A549 (cell line): ENCODE data around the gene SUGCT. TPM values are rescaled to one million over a fixed set of nuclear protein-coding genes. Genes with fewer than 3 reads are reported as not detected.

Experiments
- ATAC-seq, 2 experiments: fragments of 200-7000 bp in 1 of 2; fragments of >200 bp in 1 of 2; cut with Nextera tagmentation in 1 of 2; cut with Tn5 transposase in 1 of 2; 3 replicates each; pipeline versions ENCODE4 v1.8.0 to v1.9.1; 2018 to 2020; ENCODE audit warnings: mild to moderate bottlenecking in 1 of 2, moderate library complexity in 1 of 2
- CTCF ChIA-PET: fragments of 300-600 bp; sonication (Branson Sonifier 250); formaldehyde crosslinking; extraction: SDS; loops from one replicate; lab custom pipeline; 2021; ENCODE audit warnings: antibody characterized with exemption, inconsistent platforms; lab: Yijun Ruan, JAX
- POLR2A ChIA-PET: fragments of 350-600 bp; formaldehyde crosslinking; extraction: SDS; loops from one replicate; lab custom pipeline; 2021; ENCODE audit warnings: antibody characterized with exemption, inconsistent platforms; lab: Yijun Ruan, JAX
- DNase-seq, 2 experiments: peaks; one replicate each; pipeline versions ENCODE4 v3.0.0 to v3.0.0-alpha.2; 2011 to 2016; ENCODE audit warnings: low read depth in 1 of 2, low spot score in 1 of 2
- FAIRE-seq: peaks from 2 replicates; lab custom pipeline; 2011; peaks lifted over from hg19 to GRCh38; lab: Jason Lieb, UNC
- H3K27ac ChIP-seq, 2 experiments: fragments of >200 bp; sonication (Bioruptor Twin); formaldehyde crosslinking; 3 replicates each; pipeline ENCODE4 v1.5.1; 2016 to 2017
- H3K4me1 ChIP-seq: fragments of >200 bp; sonication (Bioruptor Twin); formaldehyde crosslinking; 3 replicates; pipeline ENCODE4 v1.6.1; 2016
- H3K4me2 ChIP-seq: fragments of >200 bp; sonication (Bioruptor Twin); formaldehyde crosslinking; 3 replicates; pipeline ENCODE4 v1.6.1; 2016
- H3K4me3 ChIP-seq: fragments of >200 bp; sonication (Bioruptor Twin); formaldehyde crosslinking; 3 replicates; pipeline ENCODE4 v1.5.1; 2016
- H3K9me3 ChIP-seq: fragments of >200 bp; sonication (Bioruptor Twin); formaldehyde crosslinking; 3 replicates; pipeline ENCODE4 v1.6.1; 2016
- CEBPB ChIP-seq, 2 experiments: fragments of >200 bp in 1 of 2; sonication (Bioruptor Twin) in 1 of 2; formaldehyde crosslinking in 1 of 2; IDR thresholded peaks; 2 replicates each; pipeline ENCODE4 v1.6.1; 2012 to 2016
- EHF ChIP-seq: fragments of 250-450 bp; sonication (Bioruptor Pico); IDR thresholded peaks from 2 replicates; pipeline ENCODE4 v1.5.0; 2020; ENCODE audit warnings: mild to moderate bottlenecking
- ELK1 ChIP-seq: fragments of 150-350 bp; IDR thresholded peaks from 2 replicates; pipeline ENCODE4 v1.6.1; 2014; ENCODE audit warnings: low read depth, mild to moderate bottlenecking, low read length
- EP300 ChIP-seq, 2 experiments: fragments of >200 bp; sonication (Bioruptor Twin); formaldehyde crosslinking; IDR thresholded peaks; 2 replicates in 1 of 2; 3 replicates in 1 of 2; pipeline ENCODE4 v1.6.1; 2016 to 2017
- JUNB ChIP-seq: fragments of >200 bp; sonication (Bioruptor Twin); formaldehyde crosslinking; IDR thresholded peaks from 2 replicates; pipeline ENCODE4 v1.6.1; 2016
- KDM1A ChIP-seq: fragments of 200-600 bp; sonication (generic); IDR thresholded peaks from 2 replicates; pipeline ENCODE4 v1.6.1; 2016; ENCODE audit warnings: low read depth, mild to moderate bottlenecking
- MAX ChIP-seq: IDR thresholded peaks from 2 replicates; pipeline ENCODE4 v1.6.1; 2012
- NR3C1 ChIP-seq: fragments of >200 bp; sonication (Bioruptor Twin); formaldehyde crosslinking; IDR thresholded peaks from 3 replicates; pipeline ENCODE4 v1.6.1; 2017
- POLR2AphosphoS2 ChIP-seq: conservative IDR thresholded peaks from 2 replicates; pipeline ENCODE4 v1.6.1; 2012; ENCODE audit warnings: low read length, improper control_type of control experiment, inconsistent platforms
- REST ChIP-seq: fragments of 200-600 bp; sonication (generic); IDR thresholded peaks from 2 replicates; pipeline ENCODE4 v1.6.1; 2016; ENCODE audit warnings: antibody characterized with exemption, mild to moderate bottlenecking, moderate library complexity
- SMC3 ChIP-seq: fragments of >200 bp; sonication (Bioruptor Twin); formaldehyde crosslinking; IDR thresholded peaks from 3 replicates; pipeline ENCODE4 v1.6.1; 2018; ENCODE audit warnings: inconsistent platforms
- TFCP2L1 ChIP-seq: fragments of 250-450 bp; sonication (Bioruptor Pico); IDR thresholded peaks from 2 replicates; pipeline ENCODE4 v1.5.0; 2021; ENCODE audit warnings: mild to moderate bottlenecking
- ZC3H11A ChIP-seq: fragments of 450-650 bp; IDR thresholded peaks from 2 replicates; pipeline ENCODE4 v1.6.1; 2014; ENCODE audit warnings: antibody characterized with exemption, mild to moderate bottlenecking
- ZNF302 ChIP-seq: fragments of 250-450 bp; sonication (Bioruptor Pico); IDR thresholded peaks from 2 replicates; pipeline ENCODE4 v1.9.0; 2021; ENCODE audit warnings: inconsistent platforms, mild to moderate bottlenecking, moderate library complexity
- ZSCAN20 ChIP-seq: fragments of 250-450 bp; sonication (Bioruptor Pico); IDR thresholded peaks from 2 replicates; pipeline ENCODE4 v1.8.0; 2022; ENCODE audit warnings: mild to moderate bottlenecking, moderate library complexity
- WGBS: methylation state at CpG from one replicate; pipeline ENCODE4 v1.1.6; 2017; ENCODE audit errors: missing lambda C conversion rate; 5-methylcytosine and 5-hydroxymethylcytosine counted together
- polyA plus RNA-seq, 4 experiments: library from polyadenylated mRNA; depleted of rRNA in 3 of 4; stranded (reverse); fragments of >200 nt; fragmentation: RNase III in 1 of 4; extraction: RNeasy Plus Mini Kit Qiagen cat#74134 plus additional on column Dnase treatment in 1 of 4; gene quantifications; 2 replicates in 3 of 4; 3 replicates in 1 of 4; pipeline ENCODE4 v1.2.3, GENCODE V29; 2011 to 2017

SUGCT gene
- polyA plus RNA-seq, 2 of the 4 experiments (the other 2 are of a cell fraction), result 1.4 to 1.6 TPM

- FAIRE-seq (no peak), DNase-seq (no peak), ATAC-seq (no peak)
- H3K9me3 ChIP-seq, result no peaks in the 10 kb centered on the region
- 8% methylated on average over 10 of the region's 10 CpGs for WGBS
- H3K4me2 ChIP-seq, result no peak overlapping the region
- H3K4me3 ChIP-seq, result no peak overlapping the region
- TF ChIP-seq EHF (CRISPR knock-in tag) (no peak), TFCP2L1 (CRISPR knock-in tag) (no peak), ZSCAN20 (CRISPR knock-in tag) (no peak), NR3C1 (no peak), SMC3 (no peak), REST (no peak), MAX (no peak), JUNB (no peak), ZNF302 (CRISPR knock-in tag) (no peak)
- H3K27ac ChIP-seq, result no peak overlapping the region
- H3K4me1 ChIP-seq, result no peaks in the 10 kb centered on the region
- ChIA-PET POLR2A (no interaction called here), CTCF (interaction anchor here (0.7 to 2.2 kb wide), 5 partner anchors 10 to 905 kb away, joined by 3 to 9 read pairs (median 6); no protein-coding TSS in a partner anchor)
These were observed 692.6 kb downstream of the SUGCT start for GRCh38 chr7:40827222-40828085.

- Histone ChIP-seq H3K4me1 (no peaks in the 10 kb centered on the region), H3K4me2 (no peak overlapping the region), H3K9me3 (no peaks in the 10 kb centered on the region), H3K27ac (no peak overlapping the region), H3K4me3 (no peak overlapping the region)
- no peak for FAIRE-seq
- DNase-seq, result no peak
- TF ChIP-seq EP300 (IDR thresholded peaks at IDR 0.05), result no peak
- TF ChIP-seq ELK1, result no peak
- no peak for TF ChIP-seq ZC3H11A
- no peak for TF ChIP-seq KDM1A
- no peak for TF ChIP-seq POLR2AphosphoS2
- TF ChIP-seq CEBPB (IDR thresholded peaks at IDR 0.05), result no peak
- 31% methylated on average over 9 of the region's 10 CpGs for WGBS
- ChIA-PET CTCF (interaction anchor here (1.2 kb wide), 1 partner anchor 903 kb away, joined by 3 read pairs; no protein-coding TSS in a partner anchor), POLR2A (no interaction called here)
- no peak for ATAC-seq
These were observed 694.1 kb downstream of the SUGCT start for GRCh38 chr7:40828686-40829600.
